ENCODE results near the gene CYTH1. TPM values are rescaled to one million over a fixed set of nuclear protein-coding genes. Genes with fewer than 3 reads are reported as not detected.
A peak's percentile ranks its signal among the peaks of the same experiment; 100 is the strongest.

The CYTH1 gene
- total and polyA plus RNA-seq, 7 donors: 18.7 to 40.4 (median 29.8) TPM

DNA sequence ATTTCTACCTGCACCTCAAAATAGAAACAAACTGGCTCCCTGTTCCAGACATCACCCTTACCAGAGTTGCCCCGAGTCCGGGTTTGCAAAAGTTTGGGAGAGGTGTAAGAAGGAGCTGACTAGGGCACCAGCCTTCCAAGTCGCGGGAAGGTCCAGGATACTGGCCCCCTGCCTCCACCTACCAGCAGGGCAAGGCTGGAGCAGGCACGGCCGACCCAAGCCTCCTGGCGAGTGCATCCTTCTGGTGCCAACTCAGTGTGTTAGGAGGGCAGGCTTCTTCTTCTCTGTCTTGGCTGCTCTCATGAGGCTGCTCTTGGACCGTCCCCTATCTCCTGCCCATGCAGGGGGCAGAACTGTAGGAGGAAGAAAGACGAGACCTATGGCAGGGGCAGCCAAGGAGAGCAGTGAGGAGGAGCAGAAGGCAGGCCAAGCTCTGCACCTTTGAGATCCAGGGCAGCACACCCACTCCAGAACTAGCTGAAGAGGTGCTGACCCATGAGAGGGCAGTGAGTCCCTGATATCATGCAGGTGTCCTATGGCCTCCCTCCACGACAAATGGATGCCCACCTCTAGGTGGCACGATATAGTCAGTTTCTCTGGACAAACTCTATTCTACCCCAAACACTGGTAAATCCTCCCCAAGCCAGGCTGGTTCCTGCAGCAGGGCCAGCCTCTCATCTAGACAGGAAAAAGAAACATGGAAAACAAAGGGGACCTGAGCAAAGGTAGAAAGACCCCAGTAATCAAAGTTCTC lies 54.4 kb downstream of the CYTH1 start:
- no peaks in the 10 kb centered on the region for H3K27me3 ChIP-seq (ENCODE audit: insufficient read depth in 3 of 3, low read length in 2 of 3)
- H3K4me3 ChIP-seq: no peak overlapping the region
- ATAC-seq: no peak
- peaks cover 85% of the 10 kb centered on the region for H3K4me1 ChIP-seq
- peak in 1 of 2 donors; percentile 42 for DNase-seq
- intact Hi-C loops (cut with DNase I): no loop called here
- H3K36me3 ChIP-seq (ENCODE audit: insufficient read depth in 1 of 2, low read depth in 1 of 2): no peaks in the 10 kb centered on the region
- H3K9me3 ChIP-seq: no peaks in the 10 kb centered on the region
- TF ChIP-seq CTCF (IDR thresholded peaks at IDR 0.05): no peak
- peak overlapping the region; percentile 30 for H3K27ac ChIP-seq
- 71 to 88% (median 73%) methylated on average over 11 of the region's 11 CpGs for WGBS, 3 donors

DNA sequence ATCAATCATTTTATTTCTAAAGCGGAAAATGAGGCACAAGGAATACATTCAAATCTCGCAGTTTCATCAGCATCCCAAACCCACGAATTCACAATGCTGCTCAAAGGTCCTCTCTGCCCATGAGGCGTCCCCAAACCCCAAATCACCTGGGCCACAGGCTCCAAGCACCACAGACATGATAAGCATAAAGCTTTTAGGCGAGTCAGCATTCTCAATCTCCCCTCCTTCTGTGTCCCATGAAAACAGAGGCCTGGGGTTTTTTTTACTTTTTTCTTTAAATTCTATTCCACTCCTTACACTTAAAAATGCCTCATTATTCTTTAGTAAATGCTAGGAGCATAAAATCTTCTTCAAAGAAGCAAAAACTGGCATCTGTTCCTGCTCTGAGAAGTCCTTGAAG lies 55.0 kb downstream of the CYTH1 start:
- Histone ChIP-seq H3K4me3 (peak overlapping the region; percentile 8), H3K27ac (peak overlapping the region; percentile 30), H3K4me1 (peaks cover 85% of the 10 kb centered on the region), H3K27me3 (ENCODE audit: insufficient read depth in 3 of 3, low read length in 2 of 3) (no peaks in the 10 kb centered on the region), H3K36me3 (ENCODE audit: insufficient read depth in 1 of 2, low read depth in 1 of 2) (no peaks in the 10 kb centered on the region), H3K9me3 (no peaks in the 10 kb centered on the region)
- intact Hi-C loops (cut with DNase I): no loop called here
- TF ChIP-seq CTCF (IDR thresholded peaks at IDR 0.05): no peak
- ATAC-seq (no peak), DNase-seq (no peak)
- 85 to 91% (median 88%) methylated on average over 5 of the region's 5 CpGs for WGBS, 3 donors

DNA sequence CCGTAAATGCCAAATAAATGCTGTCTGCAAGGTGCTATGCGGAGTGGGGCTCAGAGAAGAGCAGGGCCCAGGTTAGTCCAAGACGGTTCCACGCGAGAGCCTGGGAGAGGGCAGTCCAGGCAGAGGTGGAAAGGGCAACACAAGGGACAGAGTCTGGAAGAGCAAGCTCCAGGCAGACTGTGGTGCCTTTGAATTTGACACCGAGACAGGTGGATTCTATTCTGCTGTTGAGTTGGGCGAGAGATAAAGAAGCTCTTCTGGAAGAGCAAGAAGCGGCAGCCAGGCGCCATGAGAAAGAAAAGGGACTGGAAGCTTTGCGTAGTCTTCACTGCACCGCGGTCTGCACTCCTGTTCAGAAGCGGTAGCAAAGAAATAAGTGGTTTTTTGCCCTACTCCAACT lies 55.6 kb downstream of the CYTH1 start:
- WGBS, 3 donors: 54 to 66% (median 58%) methylated on average over 13 of the region's 13 CpGs
- Histone ChIP-seq H3K4me1 (peaks cover 84% of the 10 kb centered on the region), H3K27me3 (ENCODE audit: insufficient read depth in 3 of 3, low read length in 2 of 3) (no peaks in the 10 kb centered on the region), H3K27ac (peak overlapping the region; percentile 64), H3K9me3 (no peaks in the 10 kb centered on the region), H3K4me3 (peak overlapping the region; percentile 8), H3K36me3 (ENCODE audit: insufficient read depth in 1 of 2, low read depth in 1 of 2) (no peaks in the 10 kb centered on the region)
- DNase-seq (peak in 1 of 2 donors; percentile 39), ATAC-seq (peak; percentile 40 to 61 (median 43))
- intact Hi-C loops (cut with DNase I): no loop called here
- no peak for TF ChIP-seq CTCF (IDR thresholded peaks at IDR 0.05)

DNA sequence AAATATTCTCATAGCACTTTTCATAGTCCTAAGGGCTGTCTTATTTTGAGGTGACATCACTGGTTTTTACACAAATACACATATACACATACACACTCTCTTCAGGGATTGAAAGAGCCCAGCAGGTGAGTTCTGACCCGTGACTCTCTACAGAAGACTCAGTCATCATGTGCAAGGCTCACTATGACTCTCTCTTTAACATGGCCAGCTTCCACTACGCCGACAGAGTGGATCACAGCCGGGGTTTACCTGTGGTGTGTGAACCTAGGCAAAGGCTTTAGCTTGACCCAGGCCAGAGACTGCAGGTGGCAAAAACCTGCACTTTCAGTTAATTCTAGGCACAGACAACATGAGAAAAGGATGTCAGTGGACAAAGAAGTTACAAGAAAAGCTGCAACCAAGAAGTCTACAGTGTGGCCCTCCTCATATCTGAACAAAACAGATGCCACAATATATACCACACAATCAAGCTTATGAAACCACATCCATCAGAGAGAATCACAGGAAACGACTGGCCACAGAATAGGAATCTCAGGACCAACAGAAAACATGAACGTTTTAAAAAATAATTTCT lies 56.5 kb downstream of the CYTH1 start:
- Histone ChIP-seq H3K9me3 (no peaks in the 10 kb centered on the region), H3K27me3 (ENCODE audit: insufficient read depth in 3 of 3, low read length in 2 of 3) (no peaks in the 10 kb centered on the region), H3K27ac (peak overlapping the region; percentile 73), H3K4me3 (no peak overlapping the region), H3K4me1 (peaks cover 87% of the 10 kb centered on the region), H3K36me3 (ENCODE audit: insufficient read depth in 1 of 2, low read depth in 1 of 2) (no peaks in the 10 kb centered on the region)
- DNase-seq (no peak), ATAC-seq (no peak)
- 75 to 83% (median 81%) methylated on average over 6 of the region's 6 CpGs for WGBS, 3 donors
- no peak for TF ChIP-seq CTCF (IDR thresholded peaks at IDR 0.05)
- intact Hi-C loops (cut with DNase I): no loop called here
